Measurements from ENCODE around the gene KLHL33. TPM values are rescaled to one million over a fixed set of nuclear protein-coding genes. Genes with fewer than 3 reads are reported as not detected.

Gene KLHL33
- total and polyA plus RNA-seq, 10 of the 15 experiments (the other 5 are each of a cell fraction or from before 2014, with no cell fraction given), result 0.01 to 0.16 (median 0.04) TPM; not detected in 5

- H3K79me2 ChIP-seq (ENCODE audit: control insufficient read depth, insufficient read depth, low read length), result peaks cover 24% of the 10 kb centered on the region
- H4K20me1 ChIP-seq (ENCODE audit: control insufficient read depth, insufficient read depth), result no peaks in the 10 kb centered on the region
- FAIRE-seq (peak; percentile 100), DNase-seq (ENCODE audit: low read depth, low spot score) (peak; percentile 100), ATAC-seq (peak; percentile 96)
- peak within 1 kb of the TSS; percentile 73 for H3K4me3 ChIP-seq
- H3K36me3 ChIP-seq (ENCODE audit: control insufficient read depth in 2 of 2, insufficient read depth in 2 of 2, low read length in 1 of 2), result peaks cover 11 to 23% of the 10 kb centered on the region in 2 experiments
- H3K9ac ChIP-seq (ENCODE audit: control insufficient read depth, insufficient read depth, low read length), result peak within 1 kb of the TSS; percentile 80
- H3K4me1 ChIP-seq (ENCODE audit: control insufficient read depth, insufficient read depth, low read length), result peaks cover 6% of the 10 kb centered on the region
- 1% methylated on average over 27 of the region's 67 CpGs for WGBS (ENCODE audit: insufficient coverage, insufficient replicate concordance, low lambda C conversion rate, missing lambda C conversion rate)
- BruUV-seq (replicated peaks), result no TSS peak
- CTCF ChIA-PET, result interaction anchor here (0.6 to 5.4 kb wide), 21 partner anchors 8 to 1019 kb away, joined by 3 to 39 read pairs (median 3); partner anchors contain the start of genes PNP and TEP1
- intact Hi-C loops (cut with micrococcal nuclease; ENCODE audit: unreplicated experiment), result loop anchor here (1.0 to 5.0 kb wide), 4 partner anchors 118 to 221 kb away; partner anchors contain the start of genes CCNB1IP1, PARP2 and RNASE4
- peak within 1 kb of the TSS; percentile 94 for H3K4me2 ChIP-seq (ENCODE audit: control insufficient read depth, insufficient read depth)
- in situ Hi-C loops (cut with MboI), result loop anchor here (5.0 kb wide), 1 partner anchor 221 kb away; the partner anchor contains the start of gene RNASE4
- H3K9me3 ChIP-seq (replicated peaks; ENCODE audit: control insufficient read depth, insufficient read depth, low read length), result no peaks in the 10 kb centered on the region
- POLR2A ChIA-PET, result interaction anchor here (0.7 to 1.4 kb wide), 17 partner anchors 8 to 222 kb away, joined by 3 to 14 read pairs (median 5); partner anchors contain the start of genes CCNB1IP1, PARP2, PNP and RNASE4
- peak within 1 kb of the TSS; percentile 87 for H3K27ac ChIP-seq (ENCODE audit: control insufficient read depth, insufficient read depth)
- H2AFZ ChIP-seq (ENCODE audit: control insufficient read depth, low read depth, low read length), result peak within 1 kb of the TSS; percentile 46
- SMC1A ChIA-PET (ENCODE audit: uncharacterized antibody, unreplicated experiment), result interaction anchor here (0.7 to 4.7 kb wide), 13 partner anchors 9 to 219 kb away, joined by 3 to 49 read pairs (median 5); partner anchors contain the start of genes CCNB1IP1 and PARP2
- no peaks in the 10 kb centered on the region for H3K27me3 ChIP-seq (replicated peaks in 1 of 2; ENCODE audit: control insufficient read depth in 2 of 2, insufficient read depth in 2 of 2, low read length in 1 of 2)
- RAD21 ChIA-PET (ENCODE audit: unreplicated experiment), result interaction anchor here (0.7 to 3.7 kb wide), 19 partner anchors 8 to 220 kb away, joined by 3 to 21 read pairs (median 4); partner anchors contain the start of genes CCNB1IP1, PARP2 and TEP1
- TF ChIP-seq SUPT20H (IDR thresholded peaks at IDR 0.05; ENCODE audit: borderline replicate concordance, control insufficient read depth, low read depth, low read length) (no peak), EZH2 (IDR thresholded peaks at IDR 0.05; ENCODE audit: borderline replicate concordance, control insufficient read depth, low read depth, low read length) (peak; percentile 87; the same call in 1 of the 2 replicates), NFYA (IDR thresholded peaks at IDR 0.05; ENCODE audit: borderline replicate concordance, low read depth, low read length) (peak; percentile 63), WRNIP1 (IDR thresholded peaks at IDR 0.05; ENCODE audit: borderline replicate concordance, low read depth, low read length) (no peak), BRCA1 (IDR thresholded peaks at IDR 0.05; ENCODE audit: low read depth, low read length) (no peak), PBX3 (IDR thresholded peaks at IDR 0.05; ENCODE audit: insufficient replicate concordance, low read depth, low read length) (peak; percentile 28), SRF (IDR thresholded peaks at IDR 0.05; ENCODE audit: low read depth in 2 of 2, low read length in 2 of 2) (0 out of 4 replicates have a peak, but pooled peaks of 1 of the 2 experiments have one; percentile 12), IKZF1 (conservative IDR thresholded peaks at IDR 0.05) (peak; percentile 88), ASH2L (IDR thresholded peaks at IDR 0.05; ENCODE audit: borderline replicate concordance, low read depth) (no peak), ZNF622 (IDR thresholded peaks at IDR 0.05) (no peak), ZBTB40 (IDR thresholded peaks at IDR 0.05; ENCODE audit: borderline replicate concordance) (peak; percentile 22; the same call in 1 of the 2 replicates), ZNF384 (IDR thresholded peaks at IDR 0.05; ENCODE audit: borderline replicate concordance, low read depth, low read length) (no peak), NRF1 (conservative IDR thresholded peaks at IDR 0.05; ENCODE audit: low read depth, low read length) (peak; percentile 56), IKZF2 (IDR thresholded peaks at IDR 0.05) (peak; percentile 61 to 66; a peak in 2 of 4 replicates)
These were observed 25.5 kb upstream of the KLHL33 start, which contains the start of gene PIP4P1 for GRCh38 chr14:20461225-20462141. Gene PIP4P1, minus strand, starts transcription at chr14:20461434. Its CDS starts 109 bp downstream, at chr14:20461325.

Data from GM12878 (cell line).